ENCODE measurements around the gene PAX8.

Gene PAX8

GRCh38 chr2:113276761-113277425 lies 1.8 kb downstream of the PAX8 start:
- no peaks in the 10 kb centered on the region for H3K9me3 ChIP-seq (ENCODE audit: insufficient read depth, low read length)
- no peak for DNase-seq (ENCODE audit: low read depth, low spot score)
- TF ChIP-seq ZNF274 (IDR thresholded peaks at IDR 0.05; ENCODE audit: low read depth, low read length) = no peak
- TF ChIP-seq SUZ12 (IDR thresholded peaks at IDR 0.05; ENCODE audit: extremely low read depth, insufficient read depth, insufficient read length) = peak; percentile 78
- H3K4me1 ChIP-seq (ENCODE audit: insufficient read depth, insufficient read length) = peaks cover 10% of the 10 kb centered on the region
- peak overlapping the region; percentile 47 for H3K9ac ChIP-seq (ENCODE audit: insufficient read length, low read depth)
- H3K4me3 ChIP-seq (ENCODE audit: insufficient read length, low read depth) = peak overlapping the region; percentile 35
- no peaks in the 10 kb centered on the region for H3K36me3 ChIP-seq (ENCODE audit: insufficient read depth, insufficient read length, low read length)
- peaks cover 87% of the 10 kb centered on the region for H3K27me3 ChIP-seq (ENCODE audit: insufficient read depth, insufficient read length)

- Histone ChIP-seq H3K4me1 (ENCODE audit: insufficient read depth, insufficient read length) (peaks cover 10% of the 10 kb centered on the region), H3K9me3 (ENCODE audit: insufficient read depth, low read length) (no peaks in the 10 kb centered on the region), H3K9ac (ENCODE audit: insufficient read length, low read depth) (no peak overlapping the region), H3K36me3 (ENCODE audit: insufficient read depth, insufficient read length, low read length) (no peaks in the 10 kb centered on the region), H3K4me3 (ENCODE audit: insufficient read length, low read depth) (peak overlapping the region; percentile 35), H3K27me3 (ENCODE audit: insufficient read depth, insufficient read length) (peaks cover 93% of the 10 kb centered on the region)
- no peak for DNase-seq (ENCODE audit: low read depth, low spot score)
- no peak for TF ChIP-seq YY1 (IDR thresholded peaks at IDR 0.05; ENCODE audit: insufficient read depth, insufficient read length)
- peak; percentile 49 for TF ChIP-seq SUZ12 (IDR thresholded peaks at IDR 0.05; ENCODE audit: extremely low read depth, insufficient read depth, insufficient read length)
Measured at GRCh38 chr2:113276216-113276760, 2.4 kb downstream of the PAX8 start.

GRCh38 chr2:113275556-113276215 lies 3.0 kb downstream of the PAX8 start:
- TF ChIP-seq ZNF274 (IDR thresholded peaks at IDR 0.05; ENCODE audit: low read depth, low read length) = no peak
- peak; percentile 95 for TF ChIP-seq SUZ12 (IDR thresholded peaks at IDR 0.05; ENCODE audit: extremely low read depth, insufficient read depth, insufficient read length)
- Histone ChIP-seq H3K36me3 (ENCODE audit: insufficient read depth, insufficient read length, low read length) (no peaks in the 10 kb centered on the region), H3K9me3 (ENCODE audit: insufficient read depth, low read length) (no peaks in the 10 kb centered on the region), H3K27me3 (ENCODE audit: insufficient read depth, insufficient read length) (peaks cover 92% of the 10 kb centered on the region), H3K4me3 (ENCODE audit: insufficient read length, low read depth) (peak overlapping the region; percentile 9), H3K9ac (ENCODE audit: insufficient read length, low read depth) (peak overlapping the region; percentile 11), H3K4me1 (ENCODE audit: insufficient read depth, insufficient read length) (peaks cover 10% of the 10 kb centered on the region)
- no peak for DNase-seq (ENCODE audit: low read depth, low spot score)

- TF ChIP-seq YY1 (IDR thresholded peaks at IDR 0.05; ENCODE audit: insufficient read depth, insufficient read length) = no peak
- no peak for DNase-seq (ENCODE audit: low read depth, low spot score)
- H3K4me1 ChIP-seq (ENCODE audit: insufficient read depth, insufficient read length) = peaks cover 10% of the 10 kb centered on the region
- H3K36me3 ChIP-seq (ENCODE audit: insufficient read depth, insufficient read length, low read length) = peaks cover under 1% of the 10 kb centered on the region
- H3K9ac ChIP-seq (ENCODE audit: insufficient read length, low read depth) = no peak overlapping the region
- no peaks in the 10 kb centered on the region for H3K9me3 ChIP-seq (ENCODE audit: insufficient read depth, low read length)
- peaks cover 79% of the 10 kb centered on the region for H3K27me3 ChIP-seq (ENCODE audit: insufficient read depth, insufficient read length)
- no peak overlapping the region for H3K4me3 ChIP-seq (ENCODE audit: insufficient read length, low read depth)
Measured at GRCh38 chr2:113274432-113274831, 4.3 kb downstream of the PAX8 start.

GRCh38 chr2:113273981-113274380 lies 4.7 kb downstream of the PAX8 start:
- TF ChIP-seq ZNF274 (IDR thresholded peaks at IDR 0.05; ENCODE audit: low read depth, low read length) (no peak), SUZ12 (IDR thresholded peaks at IDR 0.05; ENCODE audit: extremely low read depth, insufficient read depth, insufficient read length) (no peak), YY1 (IDR thresholded peaks at IDR 0.05; ENCODE audit: insufficient read depth, insufficient read length) (no peak)
- Histone ChIP-seq H3K4me3 (ENCODE audit: insufficient read length, low read depth) (no peak overlapping the region), H3K9ac (ENCODE audit: insufficient read length, low read depth) (no peak overlapping the region), H3K4me1 (ENCODE audit: insufficient read depth, insufficient read length) (peaks cover 10% of the 10 kb centered on the region), H3K27me3 (ENCODE audit: insufficient read depth, insufficient read length) (peaks cover 75% of the 10 kb centered on the region), H3K36me3 (ENCODE audit: insufficient read depth, insufficient read length, low read length) (peaks cover 5% of the 10 kb centered on the region), H3K9me3 (ENCODE audit: insufficient read depth, low read length) (no peaks in the 10 kb centered on the region)
- DNase-seq (ENCODE audit: low read depth, low spot score) = no peak

GRCh38 chr2:113273027-113273551 lies 5.6 kb downstream of the PAX8 start:
- no peak for DNase-seq (ENCODE audit: low read depth, low spot score)
- Histone ChIP-seq H3K27me3 (ENCODE audit: insufficient read depth, insufficient read length) (peaks cover 66% of the 10 kb centered on the region), H3K4me1 (ENCODE audit: insufficient read depth, insufficient read length) (peaks cover 10% of the 10 kb centered on the region), H3K9ac (ENCODE audit: insufficient read length, low read depth) (no peak overlapping the region), H3K36me3 (ENCODE audit: insufficient read depth, insufficient read length, low read length) (peaks cover 13% of the 10 kb centered on the region), H3K9me3 (ENCODE audit: insufficient read depth, low read length) (no peaks in the 10 kb centered on the region), H3K4me3 (ENCODE audit: insufficient read length, low read depth) (no peak overlapping the region)
- TF ChIP-seq ZNF274 (IDR thresholded peaks at IDR 0.05; ENCODE audit: low read depth, low read length) = no peak

GRCh38 chr2:113272477-113272876 lies 6.2 kb downstream of the PAX8 start:
- peaks cover 10% of the 10 kb centered on the region for H3K4me1 ChIP-seq (ENCODE audit: insufficient read depth, insufficient read length)
- no peak overlapping the region for H3K4me3 ChIP-seq (ENCODE audit: insufficient read length, low read depth)
- peaks cover 60% of the 10 kb centered on the region for H3K27me3 ChIP-seq (ENCODE audit: insufficient read depth, insufficient read length)
- peaks cover 20% of the 10 kb centered on the region for H3K36me3 ChIP-seq (ENCODE audit: insufficient read depth, insufficient read length, low read length)
- no peak for DNase-seq (ENCODE audit: low read depth, low spot score)
- no peak overlapping the region for H3K9ac ChIP-seq (ENCODE audit: insufficient read length, low read depth)
- no peaks in the 10 kb centered on the region for H3K9me3 ChIP-seq (ENCODE audit: insufficient read depth, low read length)
- TF ChIP-seq YY1 (IDR thresholded peaks at IDR 0.05; ENCODE audit: insufficient read depth, insufficient read length) = no peak
